SK-N-MC (cell line): Measurements from ENCODE around the gene ZDHHC11B.
"Not testable (repeated sequence)": the region's sequence is repeated elsewhere in the genome, so short reads cannot be mapped to it uniquely, and the experiment has no call there.

Source experiments
- DNase-seq: peaks from one replicate; pipeline ENCODE4 v3.0.0-alpha.2; 2011; ENCODE audit warnings: low read depth, low spot score
- H3K27ac ChIP-seq: fragments of 200-600 bp; sonication (generic); 2 replicates; pipeline ENCODE4 v1.5.1; 2016; ENCODE audit warnings: mixed run types
- H3K36me3 ChIP-seq: fragments of 200-600 bp; sonication (generic); 2 replicates; pipeline ENCODE4 v1.6.1; 2017; ENCODE audit warnings: antibody characterized with exemption, low read length, mixed read lengths; ENCODE audit not compliant: insufficient read depth
- H3K4me3 ChIP-seq: fragments of 200-600 bp; sonication (generic); 2 replicates; pipeline ENCODE4 v1.5.1; 2016
- H3K9ac ChIP-seq: fragments of 200-600 bp; sonication (generic); 2 replicates; pipeline ENCODE4 v1.8.0; 2017; ENCODE audit warnings: mixed run types, mixed read lengths; ENCODE audit not compliant: insufficient read length
- H3K9me3 ChIP-seq: fragments of 200-600 bp; sonication (generic); 2 replicates; pipeline ENCODE4 v1.6.1; 2017; ENCODE audit warnings: low read depth, mild to moderate bottlenecking, antibody characterized with exemption, low read length, moderate library complexity, mixed read lengths
- EZH2 ChIP-seq: fragments of 200-600 bp; sonication (generic); IDR thresholded peaks from one replicate; pipeline ENCODE4 v1.6.1; 2017; ENCODE audit warnings: antibody characterized with exemption
- FOXP2 ChIP-seq: optimal IDR thresholded peaks from 2 replicates; pipeline ENCODE3; 2011; ENCODE audit warnings: mild to moderate bottlenecking, moderate library complexity; ENCODE audit not compliant: insufficient read depth; ENCODE audit errors: extremely low read length, control extremely low read depth
- POLR2AphosphoS5 ChIP-seq: IDR thresholded peaks from 2 replicates; pipeline ENCODE4 v1.6.1; 2012; ENCODE audit warnings: mild to moderate bottlenecking, low read depth, low read length, borderline replicate concordance

ZDHHC11B gene

GRCh38 chr5:801472-801871 lies 16.9 kb upstream of the ZDHHC11B start:
- Histone ChIP-seq H3K36me3 (no peaks in the 10 kb centered on the region), H3K4me3 (no peak overlapping the region), H3K9ac (no peak overlapping the region), H3K27ac (no peak overlapping the region), H3K9me3 (no peaks in the 10 kb centered on the region)
- no peak for TF ChIP-seq FOXP2
- TF ChIP-seq EZH2 = no peak
- no peak for TF ChIP-seq POLR2AphosphoS5
- no peak for DNase-seq

DNA sequence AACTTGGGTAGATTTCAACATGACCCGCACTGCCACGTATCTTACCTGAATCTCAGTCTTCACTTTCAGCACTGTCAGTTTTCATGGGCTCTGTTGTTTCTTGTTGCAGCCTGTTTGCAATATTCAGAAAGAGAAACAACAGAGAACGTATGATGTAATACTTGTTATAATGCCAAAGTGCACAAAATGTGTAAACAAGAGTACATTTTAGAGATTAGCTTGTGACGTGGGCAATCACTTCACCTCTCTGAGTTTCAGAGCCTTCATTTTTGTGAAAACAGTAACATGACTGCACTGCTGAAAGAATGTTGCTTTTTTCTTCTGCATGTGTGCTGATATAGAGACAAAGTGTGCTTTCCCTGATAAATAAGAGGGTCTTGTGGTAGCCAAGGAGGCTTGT lies 16.5 kb upstream of the ZDHHC11B start:
- H3K36me3 ChIP-seq, H3K9me3 ChIP-seq, H3K27ac ChIP-seq, DNase-seq, H3K4me3 ChIP-seq, H3K9ac ChIP-seq: not testable (repeated sequence)

DNA sequence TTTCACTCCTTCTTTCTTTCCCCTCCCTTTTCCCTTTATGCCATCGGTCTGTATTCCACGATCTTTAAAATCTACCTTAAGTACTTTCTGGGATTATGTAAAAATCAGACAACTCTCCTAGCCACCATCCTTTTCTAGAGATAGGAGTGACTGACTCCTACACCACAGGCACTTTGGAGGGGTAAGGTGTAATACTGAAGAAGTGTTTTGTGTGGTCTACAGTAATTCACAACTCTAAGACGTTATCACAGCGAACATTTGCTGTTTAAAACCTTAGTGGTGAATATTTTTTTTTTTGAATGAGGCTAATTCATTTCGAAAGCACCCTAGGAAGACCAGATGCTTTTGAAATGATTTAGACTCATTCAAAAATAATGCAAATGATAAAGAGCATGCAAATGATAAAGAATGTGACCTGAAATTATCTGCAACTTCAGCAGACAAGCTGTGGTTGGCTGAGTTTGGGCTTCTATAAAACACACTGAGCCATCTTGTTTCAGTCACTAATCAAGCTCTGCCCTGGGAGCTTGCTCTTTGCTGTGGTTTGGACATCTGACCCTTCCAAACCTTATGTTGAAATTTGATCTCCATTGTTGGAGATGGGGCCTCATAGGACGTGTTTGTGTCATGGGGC lies 14.1 kb upstream of the ZDHHC11B start:
- not testable (repeated sequence) for H3K27ac ChIP-seq, H3K36me3 ChIP-seq, H3K9me3 ChIP-seq, H3K9ac ChIP-seq, DNase-seq, H3K4me3 ChIP-seq

- not testable (repeated sequence) for DNase-seq, H3K9ac ChIP-seq, H3K36me3 ChIP-seq, H3K9me3 ChIP-seq, H3K4me3 ChIP-seq, H3K27ac ChIP-seq
Measured at GRCh38 chr5:797986-798385, 13.5 kb upstream of the ZDHHC11B start.

- H3K27ac ChIP-seq, H3K36me3 ChIP-seq, H3K9me3 ChIP-seq, DNase-seq, H3K4me3 ChIP-seq, H3K9ac ChIP-seq: not testable (repeated sequence)
Measured at GRCh38 chr5:795873-796272, 11.3 kb upstream of the ZDHHC11B start.

- not testable (repeated sequence) for DNase-seq, H3K9ac ChIP-seq, H3K36me3 ChIP-seq, H3K27ac ChIP-seq, H3K9me3 ChIP-seq, H3K4me3 ChIP-seq
Measured at GRCh38 chr5:794948-795347, 10.4 kb upstream of the ZDHHC11B start.

DNA sequence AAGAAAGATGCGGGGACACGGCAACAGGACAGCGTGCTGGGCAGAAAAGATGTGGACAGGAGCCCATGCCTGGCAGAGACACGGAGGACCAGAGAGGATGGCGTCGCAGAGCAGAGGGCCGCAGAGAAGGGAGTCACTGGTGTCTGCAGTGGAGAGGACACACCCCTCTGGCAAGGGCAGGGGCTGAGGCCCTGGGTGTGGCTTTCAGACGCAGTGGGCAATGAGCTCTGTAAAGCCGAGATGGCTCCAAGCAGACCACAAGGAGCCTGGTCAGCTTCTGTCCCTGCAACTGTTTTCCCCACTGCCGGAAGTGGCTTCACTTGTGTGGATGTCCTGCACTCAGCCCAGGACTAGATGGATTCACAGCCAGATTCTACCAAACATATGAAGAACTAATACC lies 4.2 kb upstream of the ZDHHC11B start:
- H3K36me3 ChIP-seq, DNase-seq, H3K27ac ChIP-seq, H3K9me3 ChIP-seq, H3K9ac ChIP-seq, H3K4me3 ChIP-seq: not testable (repeated sequence)

DNA sequence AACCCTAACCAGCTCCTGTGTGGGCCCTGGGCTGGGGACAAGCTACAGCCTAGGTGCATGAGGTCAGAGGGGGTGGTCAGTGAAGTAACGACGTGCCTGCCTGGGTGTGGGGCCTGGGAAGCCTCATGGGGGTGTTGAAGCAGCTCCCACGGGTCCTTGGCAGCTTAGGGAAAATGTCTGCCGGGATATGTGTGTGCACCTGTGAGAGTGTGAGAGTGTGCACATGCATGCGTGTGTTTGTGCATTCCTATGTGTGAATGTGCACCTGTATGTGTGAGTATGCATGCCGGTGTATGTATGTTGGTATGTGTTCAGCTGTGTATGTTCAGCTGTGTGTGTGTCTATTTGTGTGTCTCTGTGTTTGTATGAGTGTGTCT lies 3.3 kb upstream of the ZDHHC11B start:
- H3K9me3 ChIP-seq, H3K36me3 ChIP-seq, H3K27ac ChIP-seq, DNase-seq, H3K4me3 ChIP-seq, H3K9ac ChIP-seq: not testable (repeated sequence)

GRCh38 chr5:787224-787856 lies 2.8 kb upstream of the ZDHHC11B start:
- not testable (repeated sequence) for H3K9me3 ChIP-seq, H3K4me3 ChIP-seq, H3K36me3 ChIP-seq, H3K9ac ChIP-seq, DNase-seq, H3K27ac ChIP-seq

- H3K9me3 ChIP-seq, H3K9ac ChIP-seq, H3K36me3 ChIP-seq, H3K27ac ChIP-seq, DNase-seq: not testable (repeated sequence)
- peak overlapping the region; percentile 82 for H3K4me3 ChIP-seq
Measured at GRCh38 chr5:785181-785705, 714 bp upstream of the ZDHHC11B start.

DNA sequence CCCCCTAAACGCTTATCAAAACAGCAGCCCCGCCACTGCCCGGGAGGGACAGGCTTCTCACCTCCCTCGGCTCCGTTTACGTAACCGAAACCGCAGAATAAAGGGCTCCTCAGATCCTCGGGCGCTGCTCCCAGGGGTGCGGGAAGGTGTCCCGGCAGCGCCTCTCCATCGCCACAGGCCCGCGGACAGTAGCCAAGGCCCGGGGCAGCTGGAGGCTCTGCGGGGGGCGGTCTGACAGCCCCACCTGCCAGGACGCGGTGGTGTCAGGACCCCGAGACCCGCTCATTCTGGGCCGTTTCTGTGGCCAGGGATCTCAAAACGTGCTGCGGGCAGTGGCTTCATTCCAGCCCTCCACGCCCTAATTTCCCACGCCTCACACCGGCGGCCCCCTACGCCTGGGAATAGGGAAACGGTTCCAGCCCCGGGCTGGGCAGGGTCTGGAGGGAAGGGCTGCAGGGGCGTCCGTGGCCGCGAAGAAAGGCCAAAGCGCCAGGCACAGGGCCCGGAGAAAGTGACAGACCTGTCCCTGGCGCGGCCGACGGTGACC lies 575 bp downstream of the ZDHHC11B start:
- not testable (repeated sequence) for H3K9ac ChIP-seq, H3K9me3 ChIP-seq, DNase-seq, H3K27ac ChIP-seq, H3K36me3 ChIP-seq
- peak overlapping the region; percentile 77 for H3K4me3 ChIP-seq

- H3K27ac ChIP-seq, H3K9ac ChIP-seq, H3K9me3 ChIP-seq, DNase-seq, H3K36me3 ChIP-seq: not testable (repeated sequence)
- H3K4me3 ChIP-seq = peak overlapping the region; percentile 77
Measured at GRCh38 chr5:783049-783802, 1.3 kb downstream of the ZDHHC11B start.

- not testable (repeated sequence) for H3K27ac ChIP-seq, H3K9me3 ChIP-seq, H3K9ac ChIP-seq, H3K4me3 ChIP-seq, DNase-seq, H3K36me3 ChIP-seq
Measured at GRCh38 chr5:782356-782755, 2.2 kb downstream of the ZDHHC11B start.

DNA sequence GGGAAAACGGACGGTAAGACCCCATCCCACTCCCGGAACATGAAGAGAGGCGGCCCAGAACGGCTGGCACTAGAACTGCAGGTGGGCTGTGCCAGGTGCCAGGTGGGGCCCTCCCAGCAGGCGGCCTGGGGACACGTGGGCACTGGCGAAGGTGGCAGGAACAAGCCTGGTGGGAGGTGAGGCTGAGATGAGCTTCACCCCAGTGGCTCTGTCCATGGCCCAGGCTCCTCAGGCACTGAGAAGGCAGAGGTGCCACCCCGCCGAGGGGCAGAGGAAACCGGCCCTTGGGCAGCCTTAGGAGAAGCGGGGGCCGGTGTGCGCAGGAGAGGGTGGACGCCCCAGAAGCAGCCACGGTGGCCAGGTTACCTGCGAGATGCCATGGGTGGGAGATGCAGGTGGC lies 4.0 kb downstream of the ZDHHC11B start:
- H3K9ac ChIP-seq, H3K36me3 ChIP-seq, H3K27ac ChIP-seq, H3K4me3 ChIP-seq, H3K9me3 ChIP-seq, DNase-seq: not testable (repeated sequence)
